ENCODE results near the gene SLC37A3.
"Not testable (repeated sequence)": the region's sequence is repeated elsewhere in the genome, so short reads cannot be mapped to it uniquely, and the experiment has no call there.

The SLC37A3 gene

DNA sequence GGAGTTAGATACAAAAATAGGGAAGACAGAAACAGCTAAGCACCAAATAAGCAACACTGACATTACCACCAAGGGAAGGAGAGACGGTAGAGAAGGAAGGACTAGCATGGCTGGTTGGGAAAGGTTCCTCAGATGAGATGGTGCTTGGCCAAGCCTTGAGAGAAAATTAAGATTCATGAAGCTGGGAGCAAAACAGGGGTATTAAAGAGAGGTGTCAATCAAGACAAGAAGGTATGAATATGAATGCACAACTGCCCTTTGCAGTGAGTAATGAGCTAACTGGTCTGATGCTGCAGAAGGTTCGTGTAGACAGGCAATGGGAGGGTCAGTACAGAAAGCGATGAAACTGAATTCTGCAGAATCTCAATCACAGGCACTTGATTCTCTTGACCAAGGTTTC is 67.7 kb downstream of the SLC37A3 start:
- no peak for DNase-seq (ENCODE audit: low read depth, low spot score)
- Histone ChIP-seq H3K9me3 (ENCODE audit: insufficient read depth, low read length) (no peaks in the 10 kb centered on the region), H3K36me3 (ENCODE audit: insufficient read depth, insufficient read length, low read length) (peaks cover 21% of the 10 kb centered on the region), H3K9ac (ENCODE audit: insufficient read length, low read depth) (no peak overlapping the region), H3K4me3 (ENCODE audit: insufficient read length, low read depth) (no peak overlapping the region), H3K4me1 (ENCODE audit: insufficient read depth, insufficient read length) (peaks cover 2% of the 10 kb centered on the region), H3K27me3 (ENCODE audit: insufficient read depth, insufficient read length) (no peaks in the 10 kb centered on the region)
- TF ChIP-seq ZNF274 (IDR thresholded peaks at IDR 0.05; ENCODE audit: low read depth, low read length), result no peak
- TF ChIP-seq SUZ12 (IDR thresholded peaks at IDR 0.05; ENCODE audit: extremely low read depth, insufficient read depth, insufficient read length), result no peak
- TF ChIP-seq YY1 (IDR thresholded peaks at IDR 0.05; ENCODE audit: insufficient read depth, insufficient read length), result no peak

DNA sequence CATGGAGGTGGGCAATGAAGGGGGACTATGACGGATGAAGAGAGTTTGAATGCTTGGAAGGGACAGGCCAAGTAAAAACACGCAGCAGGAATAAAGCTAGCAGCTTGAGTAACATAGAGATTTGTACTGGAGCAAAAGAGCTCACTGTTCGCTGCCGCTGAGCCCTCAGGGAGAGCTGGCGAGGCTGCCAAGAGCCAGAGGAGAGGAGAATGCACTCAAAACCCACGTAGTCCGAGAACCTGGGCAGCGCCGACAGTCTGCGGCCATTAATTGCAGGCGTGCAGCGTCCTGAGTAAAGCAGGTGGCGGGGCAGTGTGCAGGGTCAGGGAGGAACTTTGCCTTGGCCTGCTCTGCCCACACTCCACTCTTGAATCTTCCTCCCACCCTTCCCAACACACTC is 68.2 kb downstream of the SLC37A3 start:
- H3K4me3 ChIP-seq (ENCODE audit: insufficient read length, low read depth), result no peak overlapping the region
- DNase-seq (ENCODE audit: low read depth, low spot score), result no peak
- TF ChIP-seq SUZ12 (IDR thresholded peaks at IDR 0.05; ENCODE audit: extremely low read depth, insufficient read depth, insufficient read length) (no peak), ZNF274 (IDR thresholded peaks at IDR 0.05; ENCODE audit: low read depth, low read length) (no peak), YY1 (IDR thresholded peaks at IDR 0.05; ENCODE audit: insufficient read depth, insufficient read length) (no peak)

DNA sequence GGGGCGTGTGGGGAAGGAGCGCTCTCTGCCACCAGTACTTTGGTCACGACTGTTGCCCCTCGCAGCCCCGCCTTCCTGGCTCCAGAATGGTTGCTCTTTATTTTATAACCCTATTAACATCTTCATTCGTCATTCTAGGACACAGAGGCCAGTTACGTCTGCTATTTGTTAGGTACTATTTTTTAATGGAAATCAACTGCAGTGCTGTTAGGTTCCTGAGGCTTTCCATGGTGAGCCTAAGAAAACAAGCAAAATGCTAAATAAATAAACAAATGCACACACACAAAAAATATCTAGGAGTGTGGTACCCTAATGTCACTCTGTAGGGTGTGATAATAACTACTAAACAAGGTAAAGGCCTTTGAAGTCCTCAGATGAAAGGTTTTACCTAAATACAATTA is 71.1 kb downstream of the SLC37A3 start:
- no peak for DNase-seq (ENCODE audit: low read depth, low spot score)
- no peak for TF ChIP-seq ZNF274 (IDR thresholded peaks at IDR 0.05; ENCODE audit: low read depth, low read length)
- TF ChIP-seq SUZ12 (IDR thresholded peaks at IDR 0.05; ENCODE audit: extremely low read depth, insufficient read depth, insufficient read length), result no peak
- no peak for TF ChIP-seq YY1 (IDR thresholded peaks at IDR 0.05; ENCODE audit: insufficient read depth, insufficient read length)
- H3K4me1 ChIP-seq (ENCODE audit: insufficient read depth, insufficient read length), result peaks cover 5% of the 10 kb centered on the region
- H3K27me3 ChIP-seq (ENCODE audit: insufficient read depth, insufficient read length), result no peaks in the 10 kb centered on the region
- H3K36me3 ChIP-seq (ENCODE audit: insufficient read depth, insufficient read length, low read length), result no peaks in the 10 kb centered on the region
- H3K9me3 ChIP-seq (ENCODE audit: insufficient read depth, low read length), result no peaks in the 10 kb centered on the region
- no peak overlapping the region for H3K4me3 ChIP-seq (ENCODE audit: insufficient read length, low read depth)
- H3K9ac ChIP-seq (ENCODE audit: insufficient read length, low read depth), result no peak overlapping the region

More for the DNA sequence above, 68.2 kb downstream of the SLC37A3 start:
- Histone ChIP-seq H3K27me3 (ENCODE audit: insufficient read depth, insufficient read length) (no peaks in the 10 kb centered on the region), H3K36me3 (ENCODE audit: insufficient read depth, insufficient read length, low read length) (peaks cover 17% of the 10 kb centered on the region), H3K9me3 (ENCODE audit: insufficient read depth, low read length) (no peaks in the 10 kb centered on the region), H3K4me1 (ENCODE audit: insufficient read depth, insufficient read length) (peaks cover 2% of the 10 kb centered on the region), H3K9ac (ENCODE audit: insufficient read length, low read depth) (no peak overlapping the region)

DNA sequence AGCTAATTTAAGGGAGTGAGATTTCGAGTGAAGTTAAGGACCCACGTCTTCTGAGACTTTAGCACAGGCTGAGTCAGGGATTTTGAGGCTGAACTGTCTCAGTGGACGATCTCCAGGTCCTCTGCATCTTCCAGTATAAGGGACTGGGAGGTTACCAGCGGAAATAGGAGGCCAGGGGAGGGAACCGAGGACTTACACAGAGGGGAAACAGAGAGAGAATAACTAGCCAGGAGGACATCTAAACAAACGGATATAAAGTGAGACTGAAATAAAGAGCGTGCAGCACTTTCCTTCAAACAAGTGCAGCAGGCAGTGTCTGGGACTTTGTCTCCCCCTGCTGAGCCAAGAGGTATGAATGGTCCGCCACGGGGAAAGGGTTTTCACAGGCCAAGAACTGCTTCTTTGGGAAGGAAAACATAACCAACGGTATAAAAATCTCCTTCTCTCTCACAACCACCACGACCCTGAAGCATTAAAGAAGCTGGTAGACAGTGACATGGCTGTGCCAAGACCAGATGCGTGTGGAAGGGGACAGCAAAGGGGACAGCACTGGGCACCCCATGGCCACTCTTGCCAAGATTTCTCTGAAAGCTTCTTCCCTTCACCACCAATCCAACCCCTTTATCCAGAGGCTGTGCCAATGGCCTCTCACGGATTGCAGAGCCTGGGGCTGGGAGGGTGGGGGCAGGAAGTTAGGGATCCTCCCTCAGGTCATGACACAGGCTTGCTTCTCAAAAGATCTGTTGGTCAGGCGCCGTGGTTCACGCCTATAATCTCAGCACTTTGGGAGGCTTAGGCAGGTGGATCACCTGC is 72.0 kb downstream of the SLC37A3 start:
- no peak for DNase-seq (ENCODE audit: low read depth, low spot score)
- H3K4me1 ChIP-seq (ENCODE audit: insufficient read depth, insufficient read length), result peaks cover 5% of the 10 kb centered on the region
- H3K9me3 ChIP-seq (ENCODE audit: insufficient read depth, low read length), result no peaks in the 10 kb centered on the region
- no peaks in the 10 kb centered on the region for H3K36me3 ChIP-seq (ENCODE audit: insufficient read depth, insufficient read length, low read length)
- H3K27me3 ChIP-seq (ENCODE audit: insufficient read depth, insufficient read length), result no peaks in the 10 kb centered on the region
- no peak overlapping the region for H3K9ac ChIP-seq (ENCODE audit: insufficient read length, low read depth)
- TF ChIP-seq YY1 (IDR thresholded peaks at IDR 0.05; ENCODE audit: insufficient read depth, insufficient read length), result no peak
- no peak for TF ChIP-seq ZNF274 (IDR thresholded peaks at IDR 0.05; ENCODE audit: low read depth, low read length)
- no peak for TF ChIP-seq SUZ12 (IDR thresholded peaks at IDR 0.05; ENCODE audit: extremely low read depth, insufficient read depth, insufficient read length)
- no peak overlapping the region for H3K4me3 ChIP-seq (ENCODE audit: insufficient read length, low read depth)

DNA sequence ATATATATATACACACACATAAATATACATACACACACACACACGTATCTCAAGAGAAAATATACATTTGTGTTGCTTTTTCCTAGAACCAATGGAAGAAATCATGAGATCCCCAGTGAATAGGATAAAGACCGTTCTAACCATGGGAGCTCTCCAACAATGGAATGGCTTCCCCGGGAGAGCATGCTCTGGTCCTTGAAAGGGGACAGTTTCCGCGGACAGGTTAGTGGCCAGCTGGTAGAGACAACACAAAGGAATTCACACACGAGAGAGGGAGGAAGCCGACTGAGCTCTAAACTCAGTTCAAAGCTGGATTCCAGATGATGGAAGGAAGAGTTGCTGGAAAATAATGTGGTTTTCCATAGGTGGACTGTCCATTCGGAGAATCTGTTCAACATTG is 72.7 kb downstream of the SLC37A3 start:
- Histone ChIP-seq H3K4me1 (ENCODE audit: insufficient read depth, insufficient read length) (peaks cover 5% of the 10 kb centered on the region), H3K4me3 (ENCODE audit: insufficient read length, low read depth) (no peak overlapping the region), H3K36me3 (ENCODE audit: insufficient read depth, insufficient read length, low read length) (no peaks in the 10 kb centered on the region), H3K9ac (ENCODE audit: insufficient read length, low read depth) (no peak overlapping the region), H3K27me3 (ENCODE audit: insufficient read depth, insufficient read length) (no peaks in the 10 kb centered on the region), H3K9me3 (ENCODE audit: insufficient read depth, low read length) (no peaks in the 10 kb centered on the region)
- no peak for DNase-seq (ENCODE audit: low read depth, low spot score)
- no peak for TF ChIP-seq YY1 (IDR thresholded peaks at IDR 0.05; ENCODE audit: insufficient read depth, insufficient read length)
- no peak for TF ChIP-seq SUZ12 (IDR thresholded peaks at IDR 0.05; ENCODE audit: extremely low read depth, insufficient read depth, insufficient read length)

DNA sequence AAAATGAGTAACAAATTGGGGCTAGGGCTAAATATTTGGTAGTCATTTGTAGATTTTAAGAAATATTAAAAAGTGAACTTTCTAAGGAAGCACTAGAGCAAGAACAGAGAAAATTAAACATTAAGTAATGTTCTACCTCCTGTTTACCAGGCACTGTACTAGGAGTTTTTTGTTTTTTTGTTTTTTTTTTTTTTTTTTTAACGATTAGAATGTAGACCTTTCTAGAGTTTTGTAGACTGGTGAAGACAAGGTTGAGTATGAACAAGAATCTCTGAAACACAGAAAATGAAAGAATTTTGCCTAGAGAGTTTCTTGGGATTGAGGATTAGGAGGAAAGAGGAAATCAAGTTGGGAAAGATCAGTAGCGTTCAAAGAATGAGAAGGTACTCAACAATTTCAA is 73.6 kb downstream of the SLC37A3 start:
- TF ChIP-seq YY1 (IDR thresholded peaks at IDR 0.05; ENCODE audit: insufficient read depth, insufficient read length), result no peak
- TF ChIP-seq SUZ12 (IDR thresholded peaks at IDR 0.05; ENCODE audit: extremely low read depth, insufficient read depth, insufficient read length), result no peak
- no peak for TF ChIP-seq ZNF274 (IDR thresholded peaks at IDR 0.05; ENCODE audit: low read depth, low read length)
- Histone ChIP-seq H3K36me3 (ENCODE audit: insufficient read depth, insufficient read length, low read length) (no peaks in the 10 kb centered on the region), H3K4me3 (ENCODE audit: insufficient read length, low read depth) (no peak overlapping the region), H3K27me3 (ENCODE audit: insufficient read depth, insufficient read length) (no peaks in the 10 kb centered on the region), H3K9ac (ENCODE audit: insufficient read length, low read depth) (no peak overlapping the region), H3K4me1 (ENCODE audit: insufficient read depth, insufficient read length) (peaks cover 5% of the 10 kb centered on the region), H3K9me3 (ENCODE audit: insufficient read depth, low read length) (no peaks in the 10 kb centered on the region; the same call in 1 of the 2 replicates)
- no peak for DNase-seq (ENCODE audit: low read depth, low spot score)

DNA sequence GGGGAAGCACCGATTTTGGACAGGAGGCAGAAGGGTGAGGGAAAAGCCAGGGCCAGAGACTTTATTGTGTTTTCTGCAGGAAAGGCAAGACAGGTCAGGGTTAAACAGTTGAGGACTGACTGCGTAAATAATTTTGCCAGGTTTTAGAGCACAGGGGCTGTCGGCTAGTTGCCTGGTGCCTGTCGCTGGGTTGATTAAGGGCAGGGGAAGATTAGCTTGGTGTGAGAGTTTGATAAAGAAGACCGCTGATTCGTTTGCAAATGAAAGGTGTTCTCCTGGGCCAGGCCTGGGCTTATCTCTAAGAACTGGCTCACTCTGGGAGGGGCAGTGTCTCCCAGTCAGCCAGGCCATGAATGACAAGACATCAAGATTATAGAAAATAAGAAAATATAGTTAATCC is 75.6 kb downstream of the SLC37A3 start:
- Histone ChIP-seq H3K9ac (ENCODE audit: insufficient read length, low read depth) (peak overlapping the region; percentile 51), H3K4me3 (ENCODE audit: insufficient read length, low read depth) (no peak overlapping the region), H3K4me1 (ENCODE audit: insufficient read depth, insufficient read length) (peaks cover 5% of the 10 kb centered on the region), H3K27me3 (ENCODE audit: insufficient read depth, insufficient read length) (no peaks in the 10 kb centered on the region), H3K36me3 (ENCODE audit: insufficient read depth, insufficient read length, low read length) (no peaks in the 10 kb centered on the region), H3K9me3 (ENCODE audit: insufficient read depth, low read length) (no peaks in the 10 kb centered on the region; the same call in 1 of the 2 replicates)
- TF ChIP-seq SUZ12 (IDR thresholded peaks at IDR 0.05; ENCODE audit: extremely low read depth, insufficient read depth, insufficient read length), result no peak
- no peak for TF ChIP-seq ZNF274 (IDR thresholded peaks at IDR 0.05; ENCODE audit: low read depth, low read length)
- no peak for TF ChIP-seq YY1 (IDR thresholded peaks at IDR 0.05; ENCODE audit: insufficient read depth, insufficient read length)
- DNase-seq (ENCODE audit: low read depth, low spot score), result peak; percentile 35

DNA sequence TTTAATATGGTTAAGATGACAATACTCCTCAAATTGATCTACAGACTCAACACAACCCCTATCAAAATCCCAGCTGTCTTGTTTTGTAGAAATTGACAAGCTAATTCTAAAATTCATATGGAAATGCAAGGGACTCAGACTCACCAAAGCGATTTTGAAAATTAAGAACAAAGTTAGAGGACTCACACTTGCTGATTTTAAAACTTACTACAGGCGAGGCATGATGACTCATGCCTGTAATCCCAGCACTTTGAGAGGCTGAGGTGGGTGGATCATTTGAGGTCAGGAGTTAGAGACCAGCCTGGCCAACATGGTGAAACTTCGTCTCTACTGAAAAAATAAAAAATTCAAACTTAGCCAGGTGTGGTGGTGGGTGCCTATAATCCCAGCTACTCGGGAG is 78.3 kb downstream of the SLC37A3 start:
- not testable (repeated sequence) for DNase-seq (ENCODE audit: low read depth, low spot score); H3K9me3 ChIP-seq (ENCODE audit: insufficient read depth, low read length); H3K36me3 ChIP-seq (ENCODE audit: insufficient read depth, insufficient read length, low read length); H3K4me1 ChIP-seq (ENCODE audit: insufficient read depth, insufficient read length); H3K27me3 ChIP-seq (ENCODE audit: insufficient read depth, insufficient read length); H3K4me3 ChIP-seq (ENCODE audit: insufficient read length, low read depth); H3K9ac ChIP-seq (ENCODE audit: insufficient read length, low read depth)
